ENCODE measurements around the gene RGS12.

- TF ChIP-seq CTCF (conservative IDR thresholded peaks at IDR 0.05; ENCODE audit: low read depth, low read length) (no peak), EZH2 (IDR thresholded peaks at IDR 0.05; ENCODE audit: borderline replicate concordance, low read depth, low read length, poor library complexity, severe bottlenecking) (no peak)
Measured at GRCh38 chr4:3248178-3248480, 44.7 kb upstream of the RGS12 start.

Measured in A673 (cell line).